GM11168 (cell line): ENCODE data around the gene NUAK1.

Experiments used
- in situ Hi-C: fragments of 300-500 bp; cut with MboI; formaldehyde crosslinking; loops from one replicate; pipeline ENCODE4 v1.12.0; 2022; ENCODE audit warnings: low sequenced_read_pairs; ENCODE audit not compliant: unreplicated experiment

The NUAK1 gene

GRCh38 chr12:106133136-106134087 is 5.3 kb downstream of the NUAK1 start:
- in situ Hi-C loops, result loop anchor here (5.0 to 25.0 kb wide), 2 partner anchors 421 to 716 kb away; no protein-coding TSS in a partner anchor

- in situ Hi-C loops, result loop anchor here (5.0 to 25.0 kb wide), 2 partner anchors 420 to 715 kb away; no protein-coding TSS in a partner anchor
Observed at GRCh38 chr12:106132175-106133135, 6.3 kb downstream of the NUAK1 start.

- in situ Hi-C loops, result loop anchor here (5.0 to 25.0 kb wide), 2 partner anchors 419 to 714 kb away; no protein-coding TSS in a partner anchor
Observed at GRCh38 chr12:106131676-106132075, 7.1 kb downstream of the NUAK1 start.

- in situ Hi-C loops, result loop anchor here (5.0 to 25.0 kb wide), 2 partner anchors 418 to 713 kb away; no protein-coding TSS in a partner anchor
Observed at GRCh38 chr12:106130474-106131113, 8.2 kb downstream of the NUAK1 start.

- in situ Hi-C loops, result loop anchor here (25.0 kb wide), 1 partner anchor 416 kb away; no protein-coding TSS in a partner anchor
Observed at GRCh38 chr12:106128585-106129328, 10.0 kb downstream of the NUAK1 start.

DNA sequence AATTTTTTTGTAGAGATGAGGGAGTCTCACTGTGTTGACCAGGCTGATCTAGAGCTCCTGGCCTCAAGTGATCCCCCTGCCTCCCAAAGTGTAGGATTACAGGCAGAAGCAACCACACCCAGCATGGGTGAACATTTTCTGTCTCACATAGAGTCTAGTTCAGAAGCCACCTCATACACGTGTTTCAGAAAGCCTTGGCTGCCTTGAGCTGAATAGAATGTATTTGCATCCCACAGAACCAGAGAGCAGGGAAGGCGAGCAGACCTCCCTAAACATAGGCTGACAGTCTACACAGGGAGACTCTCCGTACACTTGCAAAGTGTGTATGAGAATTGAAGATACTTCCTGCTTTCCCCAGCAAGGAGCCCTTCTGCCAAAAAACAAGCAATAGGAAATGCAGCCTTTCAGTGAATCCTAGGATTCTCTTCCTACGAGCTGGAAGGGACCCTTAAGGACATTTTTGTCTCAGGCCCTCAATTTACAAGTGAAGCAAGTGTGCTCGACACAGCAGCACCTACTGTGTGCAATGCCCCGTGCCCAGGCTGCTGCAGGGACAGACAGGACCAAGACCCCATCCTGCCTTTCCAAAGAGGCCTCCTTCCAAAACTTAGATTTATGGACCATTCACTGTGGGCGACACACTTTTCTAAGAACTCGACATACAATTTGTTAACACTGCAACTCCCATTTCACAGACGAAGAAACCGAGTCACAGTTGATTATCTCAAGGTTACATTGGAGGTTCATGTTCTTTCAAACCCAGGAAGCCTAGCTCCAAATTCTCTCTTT is 11.2 kb downstream of the NUAK1 start:
- in situ Hi-C loops, result loop anchor here (25.0 kb wide), 1 partner anchor 415 kb away; no protein-coding TSS in a partner anchor

DNA sequence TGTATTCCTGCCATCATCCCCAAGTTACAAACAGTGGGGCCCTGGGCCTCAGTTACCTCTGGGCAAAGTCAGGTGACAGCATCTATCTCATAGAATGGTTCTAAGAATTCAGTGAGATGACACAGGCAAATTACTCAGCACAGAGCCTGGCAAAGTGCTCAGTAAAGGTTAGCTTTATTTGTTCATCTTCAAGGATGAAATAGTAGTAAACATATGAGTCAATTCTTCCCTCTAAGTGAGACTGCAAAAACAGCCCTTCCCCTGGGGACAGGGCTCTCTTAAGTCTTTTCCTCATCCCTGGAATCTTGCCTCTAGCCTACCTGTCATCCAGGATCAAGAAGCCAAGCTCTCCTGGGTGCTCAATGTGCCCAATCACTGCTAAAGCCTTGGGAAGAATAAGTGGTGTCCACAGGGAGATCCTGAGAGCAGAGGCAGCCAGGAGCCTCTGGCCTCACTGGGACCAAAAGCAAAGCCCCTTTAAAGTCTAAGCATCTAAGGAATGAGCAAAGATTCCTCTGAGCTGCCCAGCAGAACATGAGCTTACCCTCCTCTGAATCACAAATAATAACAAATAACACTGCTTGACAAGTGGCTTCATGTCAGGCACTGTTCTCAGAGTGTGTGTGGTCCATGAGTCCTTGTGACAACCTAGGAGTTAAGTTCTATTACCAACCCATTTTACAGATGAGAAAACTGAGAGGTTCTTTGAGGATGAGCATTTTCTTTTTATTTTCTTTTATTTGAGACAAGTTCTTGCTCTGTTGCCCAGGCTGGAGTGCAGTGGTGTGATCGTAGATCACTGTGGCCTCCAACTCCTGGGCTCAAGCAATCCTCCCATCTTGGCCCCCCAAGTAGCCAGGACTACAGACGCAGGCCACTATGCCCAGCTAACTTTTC is 12.1 kb downstream of the NUAK1 start:
- in situ Hi-C loops, result loop anchor here (25.0 kb wide), 1 partner anchor 414 kb away; no protein-coding TSS in a partner anchor

DNA sequence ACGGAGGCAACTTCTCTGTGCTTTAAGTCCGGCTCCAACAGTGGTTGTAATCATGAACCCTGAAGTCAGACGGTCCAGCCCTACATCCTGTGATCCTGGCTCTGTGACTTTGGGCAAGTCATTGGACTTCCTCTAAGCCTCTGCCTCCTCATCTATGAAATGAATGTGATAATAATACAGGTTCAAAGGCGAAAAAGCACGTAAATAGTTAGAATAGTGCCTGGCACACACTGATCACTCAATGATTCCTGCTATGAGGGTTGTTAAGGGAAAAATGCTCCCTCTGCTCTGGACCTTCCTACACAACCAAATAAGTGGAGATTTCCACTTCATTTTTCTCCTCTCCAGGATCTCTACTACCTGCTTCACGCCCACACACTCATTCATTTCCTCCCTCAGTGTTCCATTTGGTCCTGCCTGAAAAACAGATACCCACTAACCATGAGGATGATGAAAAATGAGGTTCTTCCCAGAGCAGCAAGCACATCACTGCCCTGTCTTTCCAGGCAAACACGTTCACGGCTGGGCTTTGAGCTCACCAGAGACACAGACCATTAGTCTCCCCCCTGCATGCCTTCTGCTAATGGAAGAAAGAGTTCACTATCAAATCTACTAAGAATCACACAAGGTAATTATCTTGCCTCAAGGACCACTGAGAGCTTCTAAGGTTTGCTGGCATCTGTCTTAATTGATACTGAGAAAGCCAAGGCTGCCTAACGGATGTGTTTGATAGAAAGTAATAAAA is 13.2 kb downstream of the NUAK1 start:
- in situ Hi-C loops, result loop anchor here (25.0 kb wide), 1 partner anchor 413 kb away; no protein-coding TSS in a partner anchor

- in situ Hi-C loops, result no loop called here
Observed at GRCh38 chr12:106123551-106124081, 15.1 kb downstream of the NUAK1 start.

DNA sequence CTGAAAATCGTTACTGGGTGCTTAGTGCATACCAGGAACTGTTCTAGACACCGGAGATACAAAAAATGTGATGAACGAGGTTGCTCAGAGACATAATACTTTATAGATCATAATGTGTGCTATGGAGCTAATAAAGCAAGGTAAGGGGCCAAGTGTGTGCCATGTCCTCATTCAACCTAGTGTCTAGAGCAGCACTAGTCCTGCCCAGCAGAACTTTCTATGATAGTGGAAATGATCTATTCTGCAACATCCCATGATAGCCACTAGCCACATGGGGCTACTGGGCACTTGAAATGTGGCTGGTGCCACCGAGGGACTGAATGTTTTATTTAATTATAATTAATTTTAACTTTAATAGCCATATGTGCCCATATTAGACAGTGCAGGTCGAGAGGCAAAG is 15.6 kb downstream of the NUAK1 start:
- in situ Hi-C loops, result no loop called here

DNA sequence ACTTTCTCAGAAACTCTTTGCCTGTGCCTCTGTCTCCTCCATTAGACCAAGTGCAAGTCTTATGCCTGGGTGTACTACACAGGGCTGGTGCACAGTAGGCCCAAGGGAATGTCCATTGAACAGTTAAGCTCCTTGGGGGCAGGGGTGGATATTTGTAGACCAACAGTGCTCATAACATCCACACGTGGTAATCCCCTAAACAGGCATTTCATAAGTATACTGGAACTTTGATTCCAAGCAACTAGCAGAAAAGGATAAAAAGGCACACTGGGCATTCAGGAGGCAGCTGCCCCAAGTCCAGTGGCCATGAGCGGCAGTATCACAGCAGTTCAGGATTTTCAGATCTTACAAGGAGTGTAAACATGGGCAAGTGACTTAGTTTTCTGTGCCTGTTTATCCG is 16.8 kb downstream of the NUAK1 start:
- in situ Hi-C loops, result no loop called here

DNA sequence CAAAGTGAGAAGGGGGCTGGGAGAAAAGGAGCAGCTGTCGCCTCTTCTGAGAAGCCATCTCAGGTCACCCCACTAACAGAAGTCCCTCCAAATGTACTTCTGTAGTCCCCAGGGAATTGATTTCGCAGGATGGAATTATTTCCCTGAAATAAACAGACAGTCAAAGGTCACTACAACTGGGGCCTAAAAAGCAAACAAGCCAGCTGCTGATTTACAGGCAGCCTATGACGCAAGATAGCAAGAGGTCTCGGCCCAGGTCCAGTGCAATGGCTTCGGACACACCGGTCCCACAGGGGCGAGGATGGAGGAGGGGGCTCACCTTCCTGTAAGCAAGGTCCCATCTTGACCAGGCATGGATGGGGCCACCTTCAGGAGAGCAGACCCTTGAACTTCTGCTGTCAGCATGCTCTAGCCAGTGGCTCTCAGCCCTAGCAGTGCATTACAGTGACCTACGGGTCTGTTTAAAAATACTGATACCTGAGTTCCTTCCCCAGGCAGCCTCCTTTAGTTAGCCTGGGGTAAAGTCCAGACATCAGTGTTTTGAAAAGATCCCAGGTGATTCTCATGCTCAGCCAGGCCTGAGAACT is 18.1 kb downstream of the NUAK1 start:
- in situ Hi-C loops, result no loop called here

GRCh38 chr12:106119301-106119700 is 19.5 kb downstream of the NUAK1 start:
- in situ Hi-C loops, result no loop called here

DNA sequence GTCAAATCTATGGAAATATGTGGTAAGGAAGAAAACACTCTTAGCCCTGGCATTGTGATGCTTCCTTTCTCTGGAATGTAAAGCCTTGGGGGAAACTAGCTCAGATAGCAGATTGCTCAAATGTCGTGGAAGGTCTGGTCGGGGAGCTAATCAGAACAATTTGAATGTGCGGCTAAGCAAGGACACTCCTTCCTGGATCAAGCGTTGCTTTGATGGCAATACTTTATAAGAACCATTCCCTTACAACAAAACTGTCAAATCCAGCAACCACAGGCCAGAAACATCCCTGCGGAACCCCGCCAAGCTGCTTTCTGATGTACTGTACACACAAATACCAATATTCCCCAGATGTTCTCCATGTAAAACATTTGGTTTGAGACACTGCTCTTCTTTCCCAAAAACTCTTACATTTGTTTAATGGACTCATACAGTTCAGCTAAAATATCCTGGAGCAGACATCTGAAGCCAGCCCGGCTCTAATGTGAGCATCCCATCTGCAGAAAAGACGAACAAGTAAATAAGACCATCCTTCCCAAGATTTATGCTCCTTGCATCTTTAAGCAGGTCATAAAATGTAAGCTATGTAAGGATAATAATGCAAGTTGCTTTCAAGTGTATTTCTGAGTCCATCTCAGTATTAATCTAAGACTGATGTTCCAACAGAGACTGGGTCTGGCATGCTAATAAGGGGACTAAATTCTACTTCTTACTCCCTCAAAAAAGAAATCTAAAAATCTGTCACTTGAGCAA is 20.2 kb downstream of the NUAK1 start:
- in situ Hi-C loops, result no loop called here

GRCh38 chr12:106115440-106115839 is 23.3 kb downstream of the NUAK1 start:
- in situ Hi-C loops, result no loop called here
